VCaP (cell line): ENCODE measurements around the gene PAX4.
A peak's percentile ranks its signal among the peaks of the same experiment; 100 is the strongest.

Experiments
- H3K27ac ChIP-seq: fragments of 450-650 bp; 2 replicates; pipeline ENCODE4 v1.5.1; 2017
- CTCF ChIP-seq: fragments of 450-650 bp; conservative IDR thresholded peaks from 2 replicates; pipeline ENCODE4 v1.5.1; 2017; ENCODE audit warnings: mild to moderate bottlenecking, moderate library complexity

Gene PAX4

GRCh38 chr7:127654404-127655394, 36.8 kb upstream of the PAX4 start:
- no peak for TF ChIP-seq CTCF
- no peak overlapping the region for H3K27ac ChIP-seq

GRCh38 chr7:127653396-127653795, 35.5 kb upstream of the PAX4 start:
- TF ChIP-seq CTCF, result no peak

GRCh38 chr7:127652333-127653248, 34.6 kb upstream of the PAX4 start:
- H3K27ac ChIP-seq, result peak overlapping the region; percentile 91
- TF ChIP-seq CTCF, result no peak

More at GRCh38 chr7:127653396-127653795, 35.5 kb upstream of the PAX4 start:
- no peak overlapping the region for H3K27ac ChIP-seq

- no peak for TF ChIP-seq CTCF
- H3K27ac ChIP-seq, result peak within 1 kb of the TSS; percentile 91
These were observed 33.8 kb upstream of the PAX4 start, which contains the start of gene SND1 for GRCh38 chr7:127651556-127652332. Gene SND1 (plus strand): TSS chr7:127652194. CDS start chr7:127652374, 180 bp downstream.

GRCh38 chr7:127650847-127651555, 33.1 kb upstream of the PAX4 start:
- H3K27ac ChIP-seq, result peak overlapping the region; percentile 91
- no peak for TF ChIP-seq CTCF

- no peak for TF ChIP-seq CTCF
- no peak overlapping the region for H3K27ac ChIP-seq
These were observed 31.0 kb upstream of the PAX4 start for GRCh38 chr7:127648986-127649385.
